Activated naive CD4-positive, alpha-beta T cell treated with anti-CD3 and anti-CD28 coated beads, Interleukin-2, amount 50 U/mL, for 24 hours (primary cell): ENCODE data around the gene CNTN5.

Experiments used
- H3K27ac Mint-ChIP-seq: one replicate; pipeline ENCODE4 v1.8.0; 2021; ENCODE audit warnings: mild to moderate bottlenecking, mixed read lengths
- H3K27me3 Mint-ChIP-seq: one replicate; pipeline ENCODE4 v1.8.0; 2021; ENCODE audit warnings: mixed read lengths
- H3K36me3 Mint-ChIP-seq: one replicate; pipeline ENCODE4 v1.8.0; 2021; ENCODE audit warnings: mixed read lengths
- H3K4me1 Mint-ChIP-seq: one replicate; pipeline ENCODE4 v1.8.0; 2021; ENCODE audit warnings: mixed read lengths
- H3K4me3 Mint-ChIP-seq: one replicate; pipeline ENCODE4 v1.8.0; 2021; ENCODE audit warnings: mild to moderate bottlenecking, mixed read lengths
- H3K9me3 Mint-ChIP-seq: one replicate; pipeline ENCODE4 v1.8.0; 2021; ENCODE audit warnings: mixed read lengths

The CNTN5 gene

DNA sequence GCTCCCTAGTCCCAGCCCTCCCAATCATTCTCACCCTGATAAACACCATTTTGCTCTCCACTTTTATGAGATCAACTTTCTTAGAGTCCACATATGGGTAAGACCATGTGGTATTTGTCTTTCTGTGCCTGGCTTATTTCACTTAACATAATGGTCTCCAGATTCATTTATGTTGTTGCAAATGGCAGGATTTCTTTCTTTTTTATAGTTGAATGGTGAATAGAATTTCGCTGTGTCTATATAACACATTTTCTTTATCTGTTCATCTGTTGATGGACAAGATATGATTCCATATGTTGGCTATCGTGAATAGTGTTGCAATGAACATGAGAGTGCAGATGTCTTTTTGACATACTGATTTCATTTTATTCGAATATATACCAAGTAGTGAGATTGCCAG, 1298.9 kb downstream of the CNTN5 start:
- H3K4me3 Mint-ChIP-seq = no peak overlapping the region
- no peaks in the 10 kb centered on the region for H3K27me3 Mint-ChIP-seq
- H3K36me3 Mint-ChIP-seq = no peaks in the 10 kb centered on the region
- peaks cover 14% of the 10 kb centered on the region for H3K9me3 Mint-ChIP-seq
- no peak overlapping the region for H3K27ac Mint-ChIP-seq
- no peaks in the 10 kb centered on the region for H3K4me1 Mint-ChIP-seq

- peaks cover 2% of the 10 kb centered on the region for H3K36me3 Mint-ChIP-seq
- peaks cover 23% of the 10 kb centered on the region for H3K9me3 Mint-ChIP-seq
- H3K4me3 Mint-ChIP-seq = no peak overlapping the region
- H3K4me1 Mint-ChIP-seq = no peaks in the 10 kb centered on the region
- H3K27me3 Mint-ChIP-seq = no peaks in the 10 kb centered on the region
- no peak overlapping the region for H3K27ac Mint-ChIP-seq
Measured at GRCh38 chr11:100328626-100329340, 1308.0 kb downstream of the CNTN5 start.

GRCh38 chr11:100329352-100329751, 1308.6 kb downstream of the CNTN5 start:
- Mint-ChIP-seq H3K4me1 (no peaks in the 10 kb centered on the region), H3K36me3 (peaks cover 2% of the 10 kb centered on the region), H3K27me3 (no peaks in the 10 kb centered on the region), H3K27ac (no peak overlapping the region), H3K4me3 (no peak overlapping the region), H3K9me3 (peaks cover 27% of the 10 kb centered on the region)

DNA sequence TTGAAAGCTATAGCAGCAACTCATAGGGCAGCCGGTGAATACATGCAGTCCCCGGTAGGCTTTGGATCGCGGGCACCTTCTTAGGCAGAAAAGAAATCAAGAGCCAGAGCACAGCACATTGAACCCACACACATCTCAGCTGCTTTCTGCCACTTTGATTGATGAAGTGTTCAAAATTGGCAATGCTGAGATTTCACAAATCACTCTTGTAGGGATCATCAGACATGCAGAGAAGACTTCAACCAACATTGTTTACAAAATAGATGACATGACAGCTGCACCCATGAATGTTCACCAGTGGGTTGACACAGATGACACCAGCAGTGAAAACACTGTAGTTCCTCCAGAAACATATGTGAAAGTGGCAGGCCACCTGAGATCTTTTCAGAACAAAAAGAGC, 1316.1 kb downstream of the CNTN5 start:
- Mint-ChIP-seq H3K27me3 (no peaks in the 10 kb centered on the region), H3K36me3 (no peaks in the 10 kb centered on the region), H3K9me3 (peaks cover 12% of the 10 kb centered on the region), H3K4me3 (no peak overlapping the region), H3K4me1 (no peaks in the 10 kb centered on the region), H3K27ac (no peak overlapping the region)

DNA sequence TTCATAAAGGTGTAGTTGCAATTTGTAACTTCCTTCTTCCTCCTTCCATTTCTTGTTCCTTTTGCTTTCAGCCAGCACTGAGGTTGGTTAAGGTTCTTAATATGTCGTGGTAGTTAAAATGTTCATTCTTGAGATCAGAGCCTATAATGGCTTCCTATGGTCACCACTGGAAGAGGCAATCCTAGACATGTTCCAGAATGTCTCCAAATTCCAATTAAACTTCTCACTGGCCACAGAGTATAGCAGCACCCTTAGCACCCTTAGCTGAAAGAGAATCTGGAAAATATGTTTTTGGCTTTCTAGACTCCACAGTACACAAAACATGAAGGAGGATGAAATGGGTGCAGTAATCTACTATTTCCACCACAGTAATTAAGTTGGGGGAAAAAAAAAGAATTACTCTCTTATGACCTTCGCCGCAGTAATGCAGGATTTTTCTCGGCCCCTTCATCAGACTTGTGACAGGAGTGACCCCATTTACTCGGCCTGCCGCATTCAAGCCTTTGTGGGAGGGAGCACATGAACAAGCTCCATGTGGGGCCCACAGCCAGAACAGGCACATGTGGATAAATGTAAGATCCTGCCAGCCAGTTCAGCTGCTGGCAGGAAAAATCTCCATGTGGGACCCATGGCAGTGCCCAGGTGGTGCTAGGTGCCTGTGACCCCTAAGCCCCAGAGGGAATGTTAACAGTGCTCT, 1317.5 kb downstream of the CNTN5 start:
- Mint-ChIP-seq H3K27me3 (no peaks in the 10 kb centered on the region), H3K4me3 (no peak overlapping the region), H3K36me3 (no peaks in the 10 kb centered on the region), H3K4me1 (no peaks in the 10 kb centered on the region), H3K27ac (no peak overlapping the region), H3K9me3 (peaks cover 7% of the 10 kb centered on the region)

DNA sequence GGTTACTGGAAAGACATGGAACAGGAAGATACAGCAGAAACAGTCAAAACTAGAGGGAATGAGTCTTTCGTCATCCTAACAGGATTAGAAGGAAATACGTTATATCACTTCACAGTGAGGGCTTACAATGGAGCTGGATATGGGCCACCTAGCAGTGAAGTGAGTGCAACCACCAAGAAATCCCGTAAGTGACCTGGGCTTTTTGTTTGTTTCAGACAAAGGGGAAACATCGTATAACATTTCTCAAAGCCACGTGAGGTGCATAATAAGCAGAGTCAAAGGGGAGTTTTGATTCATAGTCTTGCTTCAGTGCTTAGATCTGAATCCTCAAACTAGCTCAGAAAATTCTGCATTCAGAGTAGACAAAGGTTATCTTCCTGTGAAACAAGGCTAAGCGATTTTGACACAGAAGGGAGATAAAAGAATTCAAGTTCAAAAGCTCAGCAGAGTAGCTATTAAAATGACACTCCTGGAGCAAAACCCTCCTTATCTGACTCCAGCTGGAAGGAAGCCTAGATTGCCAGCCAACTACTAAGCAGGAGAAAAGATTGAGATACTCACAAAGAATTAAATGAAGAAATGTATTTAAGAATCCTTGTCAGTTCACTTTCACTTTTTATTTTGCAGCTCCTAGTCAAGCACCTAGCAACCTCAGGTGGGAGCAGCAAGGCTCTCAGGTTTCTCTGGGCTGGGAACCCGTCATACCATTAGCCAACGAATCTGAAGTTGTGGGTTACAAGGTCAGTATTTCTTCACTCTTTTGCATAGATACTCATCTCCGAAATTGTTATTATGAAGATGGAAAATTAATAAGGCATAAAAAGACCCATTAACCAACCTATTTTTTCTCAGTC, 1319.9 kb downstream of the CNTN5 start:
- Mint-ChIP-seq H3K36me3 (no peaks in the 10 kb centered on the region), H3K4me3 (no peak overlapping the region), H3K4me1 (no peaks in the 10 kb centered on the region), H3K27ac (no peak overlapping the region), H3K9me3 (no peaks in the 10 kb centered on the region), H3K27me3 (no peaks in the 10 kb centered on the region)

GRCh38 chr11:100353083-100353482, 1332.3 kb downstream of the CNTN5 start:
- Mint-ChIP-seq H3K36me3 (no peaks in the 10 kb centered on the region), H3K27ac (no peak overlapping the region), H3K9me3 (peaks cover 13% of the 10 kb centered on the region), H3K4me1 (no peaks in the 10 kb centered on the region), H3K27me3 (no peaks in the 10 kb centered on the region), H3K4me3 (no peak overlapping the region)

GRCh38 chr11:100354736-100355135, 1334.0 kb downstream of the CNTN5 start:
- no peaks in the 10 kb centered on the region for H3K36me3 Mint-ChIP-seq
- H3K9me3 Mint-ChIP-seq = peaks cover 13% of the 10 kb centered on the region
- H3K4me3 Mint-ChIP-seq = no peak overlapping the region
- no peak overlapping the region for H3K27ac Mint-ChIP-seq
- H3K27me3 Mint-ChIP-seq = no peaks in the 10 kb centered on the region
- H3K4me1 Mint-ChIP-seq = no peaks in the 10 kb centered on the region

GRCh38 chr11:100356035-100356434, 1335.3 kb downstream of the CNTN5 start:
- no peaks in the 10 kb centered on the region for H3K4me1 Mint-ChIP-seq
- no peak overlapping the region for H3K4me3 Mint-ChIP-seq
- no peak overlapping the region for H3K27ac Mint-ChIP-seq
- peaks cover 12% of the 10 kb centered on the region for H3K9me3 Mint-ChIP-seq
- H3K36me3 Mint-ChIP-seq = no peaks in the 10 kb centered on the region
- H3K27me3 Mint-ChIP-seq = no peaks in the 10 kb centered on the region

DNA sequence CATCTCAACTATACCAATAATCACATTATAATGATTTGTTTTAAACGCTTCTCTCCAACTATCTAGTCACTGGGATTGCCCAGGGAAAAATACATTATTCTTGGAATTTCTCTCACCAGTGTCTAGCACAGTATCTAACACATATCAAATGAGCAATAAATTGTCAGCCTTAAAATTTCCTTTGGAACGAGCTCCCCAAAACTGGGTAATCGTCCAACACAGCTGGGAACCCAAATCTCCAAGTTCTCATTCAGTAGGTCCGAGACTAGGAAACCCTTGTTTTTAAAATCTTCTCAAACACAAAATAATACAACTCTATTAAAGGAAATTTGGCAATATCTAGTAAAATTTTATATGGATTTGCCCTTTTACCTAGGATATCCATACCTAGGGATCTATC, 1338.5 kb downstream of the CNTN5 start:
- no peaks in the 10 kb centered on the region for H3K4me1 Mint-ChIP-seq
- no peak overlapping the region for H3K4me3 Mint-ChIP-seq
- no peak overlapping the region for H3K27ac Mint-ChIP-seq
- H3K9me3 Mint-ChIP-seq = peaks cover 4% of the 10 kb centered on the region
- no peaks in the 10 kb centered on the region for H3K36me3 Mint-ChIP-seq
- H3K27me3 Mint-ChIP-seq = no peaks in the 10 kb centered on the region

- Mint-ChIP-seq H3K27ac (no peak overlapping the region), H3K36me3 (no peaks in the 10 kb centered on the region), H3K27me3 (no peaks in the 10 kb centered on the region), H3K4me1 (no peaks in the 10 kb centered on the region), H3K9me3 (peaks cover 6% of the 10 kb centered on the region), H3K4me3 (no peak overlapping the region)
Measured at GRCh38 chr11:100367892-100368291, 1347.1 kb downstream of the CNTN5 start.

DNA sequence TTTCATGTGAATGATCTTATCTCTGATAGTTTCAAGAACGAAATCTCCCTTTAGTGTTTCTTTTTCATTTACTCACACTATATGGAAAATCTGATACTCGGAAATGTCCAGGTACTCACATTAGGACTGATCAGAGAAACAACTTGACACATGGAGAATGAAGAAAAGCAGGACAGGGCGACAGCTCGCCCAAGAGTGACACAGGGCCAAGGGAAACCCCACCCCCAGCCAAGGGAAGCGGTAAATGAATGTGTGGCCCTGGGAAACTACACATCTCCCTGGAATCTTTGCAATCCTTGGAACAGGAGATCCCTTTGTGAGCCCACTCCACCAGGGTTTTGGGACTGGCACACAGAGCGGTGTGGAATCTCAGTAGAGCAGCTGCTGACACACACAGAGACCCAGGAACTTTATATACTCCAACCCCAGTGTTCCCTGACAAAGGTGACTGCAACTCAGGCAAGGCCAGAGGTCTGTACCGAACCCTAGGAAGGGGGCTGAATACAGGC, 1362.7 kb downstream of the CNTN5 start:
- Mint-ChIP-seq H3K27ac (no peak overlapping the region), H3K9me3 (no peaks in the 10 kb centered on the region), H3K4me3 (no peak overlapping the region), H3K36me3 (no peaks in the 10 kb centered on the region), H3K4me1 (no peaks in the 10 kb centered on the region), H3K27me3 (no peaks in the 10 kb centered on the region)

DNA sequence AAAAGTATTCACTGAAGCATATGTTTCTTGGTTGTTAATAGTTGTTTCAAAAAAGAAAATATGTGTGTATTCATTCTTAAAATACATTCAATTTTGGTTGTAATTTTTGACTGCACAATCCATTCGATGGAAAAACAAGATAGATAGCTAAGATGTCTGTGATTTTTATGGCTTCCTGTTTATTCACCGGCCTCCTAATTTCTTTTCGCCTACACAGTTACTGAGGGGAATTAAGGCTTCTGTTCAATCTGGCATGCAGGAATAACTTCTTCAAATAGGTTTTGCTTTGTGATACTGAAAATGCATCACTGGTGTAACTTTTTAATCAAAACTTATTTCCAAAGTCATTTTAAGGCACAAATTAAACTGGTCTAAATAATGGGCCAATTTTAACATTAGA, 1375.5 kb downstream of the CNTN5 start:
- no peaks in the 10 kb centered on the region for H3K36me3 Mint-ChIP-seq
- H3K4me1 Mint-ChIP-seq = no peaks in the 10 kb centered on the region
- no peak overlapping the region for H3K4me3 Mint-ChIP-seq
- H3K9me3 Mint-ChIP-seq = peaks cover 6% of the 10 kb centered on the region
- H3K27ac Mint-ChIP-seq = no peak overlapping the region
- no peaks in the 10 kb centered on the region for H3K27me3 Mint-ChIP-seq

DNA sequence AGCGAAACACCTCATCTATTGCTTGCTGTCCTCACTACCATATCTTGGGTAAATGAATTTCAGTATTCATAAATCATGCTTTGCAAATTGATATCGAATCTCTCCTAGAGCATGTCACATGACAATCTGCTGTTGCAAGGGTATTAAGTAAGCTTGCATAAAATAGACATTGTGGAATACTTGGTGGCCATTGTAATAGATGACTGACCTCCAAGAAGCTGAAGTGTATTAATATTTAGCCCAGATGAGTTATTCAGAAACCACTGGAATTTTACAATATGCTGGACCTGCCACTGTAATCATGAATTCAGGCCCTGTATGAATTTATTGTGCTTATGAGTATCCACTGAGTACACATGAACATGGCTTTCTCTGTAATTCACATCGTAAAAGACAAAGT, 1376.7 kb downstream of the CNTN5 start:
- no peaks in the 10 kb centered on the region for H3K27me3 Mint-ChIP-seq
- peaks cover 11% of the 10 kb centered on the region for H3K9me3 Mint-ChIP-seq
- no peak overlapping the region for H3K4me3 Mint-ChIP-seq
- H3K36me3 Mint-ChIP-seq = no peaks in the 10 kb centered on the region
- no peak overlapping the region for H3K27ac Mint-ChIP-seq
- H3K4me1 Mint-ChIP-seq = no peaks in the 10 kb centered on the region

DNA sequence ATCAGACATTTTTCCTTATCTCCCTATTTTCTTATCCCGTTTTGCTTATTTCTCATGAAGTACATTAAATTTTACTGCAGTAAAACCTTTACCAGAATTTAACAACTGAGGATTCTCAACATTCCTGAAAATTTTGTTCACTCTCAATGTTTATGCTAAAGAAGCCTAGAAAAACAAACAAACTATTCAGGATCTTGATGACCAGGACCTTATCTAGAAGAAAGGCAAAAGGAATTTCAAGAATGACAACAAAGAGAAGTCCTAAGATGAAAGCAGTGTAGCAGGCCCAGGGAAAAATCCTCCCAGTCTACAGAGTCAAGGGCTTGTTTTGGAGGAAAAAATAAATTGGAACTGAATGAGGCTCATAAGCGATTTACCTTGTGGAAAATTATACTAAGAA, 1383.1 kb downstream of the CNTN5 start:
- peaks cover 6% of the 10 kb centered on the region for H3K9me3 Mint-ChIP-seq
- no peak overlapping the region for H3K4me3 Mint-ChIP-seq
- no peak overlapping the region for H3K27ac Mint-ChIP-seq
- H3K27me3 Mint-ChIP-seq = no peaks in the 10 kb centered on the region
- H3K4me1 Mint-ChIP-seq = no peaks in the 10 kb centered on the region
- peaks cover 1% of the 10 kb centered on the region for H3K36me3 Mint-ChIP-seq

- no peaks in the 10 kb centered on the region for H3K4me1 Mint-ChIP-seq
- H3K9me3 Mint-ChIP-seq = peaks cover 6% of the 10 kb centered on the region
- no peak overlapping the region for H3K4me3 Mint-ChIP-seq
- peaks cover 1% of the 10 kb centered on the region for H3K36me3 Mint-ChIP-seq
- H3K27me3 Mint-ChIP-seq = no peaks in the 10 kb centered on the region
- no peak overlapping the region for H3K27ac Mint-ChIP-seq
Measured at GRCh38 chr11:100404907-100405306, 1384.2 kb downstream of the CNTN5 start.
